ENCODE results near the gene DDX49. TPM values are rescaled to one million over a fixed set of nuclear protein-coding genes. Genes with fewer than 3 reads are reported as not detected.

Gene DDX49
- total RNA-seq, 1 donor from 2014 or later = 68.3 TPM

DNA sequence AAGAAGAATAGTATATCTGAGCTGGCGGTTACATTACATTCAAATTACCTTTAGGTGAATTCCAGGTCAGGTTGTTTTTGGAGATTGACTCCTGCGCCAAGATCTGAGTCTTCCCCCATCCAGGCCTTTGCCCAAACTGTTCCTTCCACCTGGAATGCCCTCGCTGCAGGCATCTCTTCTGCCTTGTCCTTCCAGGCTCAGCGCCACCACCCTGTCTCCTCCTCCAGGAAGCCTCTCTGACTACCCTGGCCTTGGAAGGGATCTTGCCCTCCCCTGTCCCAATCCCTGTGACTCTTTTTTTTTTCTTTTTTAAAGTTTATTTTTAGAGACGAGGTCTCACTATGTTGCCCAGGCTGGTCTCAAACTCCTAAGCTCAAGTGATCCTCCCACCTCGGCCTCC lies 23.2 kb downstream of the DDX49 start:
- H3K27ac Mint-ChIP-seq (ENCODE audit: unreplicated experiment) = peak overlapping the region; percentile 34
- TF ChIP-seq EZH2 (IDR thresholded peaks at IDR 0.05; ENCODE audit: insufficient read depth, low read length) (no peak), CTCF (IDR thresholded peaks at IDR 0.05; ENCODE audit: insufficient read depth, low read depth, low read length) (no peak)
- no peak overlapping the region for H3K4me3 ChIP-seq (ENCODE audit: insufficient read depth, low read depth, low read length)
- H3K79me2 ChIP-seq (ENCODE audit: insufficient read depth, low read length) = peaks cover 21% of the 10 kb centered on the region
- no peak overlapping the region for H3K27ac ChIP-seq (ENCODE audit: low read depth, low read length)
- peaks cover 12% of the 10 kb centered on the region for H3K4me1 ChIP-seq (ENCODE audit: insufficient read depth, low read length)
- H4K20me1 ChIP-seq (ENCODE audit: insufficient read depth, low read length) = peaks cover 33% of the 10 kb centered on the region
- H3K4me3 Mint-ChIP-seq (ENCODE audit: unreplicated experiment) = peak overlapping the region; percentile 76
- no peaks in the 10 kb centered on the region for H3K9me3 Mint-ChIP-seq (ENCODE audit: unreplicated experiment)
- FAIRE-seq (no peak), DNase-seq (ENCODE audit: low read depth) (no peak)
- H2AFZ ChIP-seq (ENCODE audit: low read depth, low read length) = no peak overlapping the region
- peaks cover 13% of the 10 kb centered on the region for H3K36me3 Mint-ChIP-seq (ENCODE audit: low read depth, unreplicated experiment)
- H3K4me2 ChIP-seq (ENCODE audit: low read length) = no peak overlapping the region
- no peaks in the 10 kb centered on the region for H3K9me3 ChIP-seq (ENCODE audit: insufficient read depth, low read depth, low read length)
- peaks cover under 1% of the 10 kb centered on the region for H3K36me3 ChIP-seq (ENCODE audit: insufficient read depth, low read length)
- no peak overlapping the region for H3K9ac ChIP-seq (ENCODE audit: low read length)
- H3K4me1 Mint-ChIP-seq (ENCODE audit: low read depth, unreplicated experiment) = peaks cover 6% of the 10 kb centered on the region
- H3K27me3 Mint-ChIP-seq (ENCODE audit: low read depth, unreplicated experiment) = peaks cover 20% of the 10 kb centered on the region
- H3K27me3 ChIP-seq (ENCODE audit: insufficient read depth, low read length) = no peaks in the 10 kb centered on the region

DNA sequence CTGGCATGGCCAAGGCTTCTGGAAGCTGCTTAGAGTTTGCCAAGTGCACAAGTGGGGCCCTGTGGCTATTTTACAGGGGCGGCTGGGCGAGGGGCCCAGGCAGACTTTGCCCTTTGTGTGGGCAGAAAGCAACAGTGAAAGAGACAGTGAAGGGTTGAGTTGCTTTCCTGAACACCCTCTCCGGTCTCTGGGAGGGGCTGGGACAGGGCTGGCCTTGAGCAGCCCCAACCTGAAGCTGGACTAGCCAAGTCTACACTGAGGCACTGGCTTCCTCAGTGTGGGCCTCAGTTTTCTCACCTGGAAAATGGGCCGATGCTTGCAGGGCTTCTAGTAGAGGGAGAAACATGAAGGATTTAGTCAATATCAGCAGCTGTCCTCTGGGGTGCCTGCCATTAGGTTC lies 23.9 kb downstream of the DDX49 start:
- H3K4me1 Mint-ChIP-seq (ENCODE audit: low read depth, unreplicated experiment) = peaks cover 6% of the 10 kb centered on the region
- FAIRE-seq (no peak), DNase-seq (ENCODE audit: low read depth) (no peak)
- TF ChIP-seq CTCF (IDR thresholded peaks at IDR 0.05; ENCODE audit: insufficient read depth, low read depth, low read length) = no peak
- TF ChIP-seq EZH2 (IDR thresholded peaks at IDR 0.05; ENCODE audit: insufficient read depth, low read length) = no peak
- peaks cover 12% of the 10 kb centered on the region for H3K4me1 ChIP-seq (ENCODE audit: insufficient read depth, low read length)
- H3K27me3 Mint-ChIP-seq (ENCODE audit: low read depth, unreplicated experiment) = peaks cover 23% of the 10 kb centered on the region
- H3K27me3 ChIP-seq (ENCODE audit: insufficient read depth, low read length) = no peaks in the 10 kb centered on the region
- H3K9me3 Mint-ChIP-seq (ENCODE audit: unreplicated experiment) = no peaks in the 10 kb centered on the region
- no peaks in the 10 kb centered on the region for H3K9me3 ChIP-seq (ENCODE audit: insufficient read depth, low read depth, low read length)
- H3K9ac ChIP-seq (ENCODE audit: low read length) = no peak overlapping the region
- peaks cover 17% of the 10 kb centered on the region for H3K36me3 Mint-ChIP-seq (ENCODE audit: low read depth, unreplicated experiment)
- H3K27ac ChIP-seq (ENCODE audit: low read depth, low read length) = no peak overlapping the region
- no peak overlapping the region for H3K4me3 ChIP-seq (ENCODE audit: insufficient read depth, low read depth, low read length)
- H3K4me2 ChIP-seq (ENCODE audit: low read length) = no peak overlapping the region
- no peak overlapping the region for H2AFZ ChIP-seq (ENCODE audit: low read depth, low read length)
- no peaks in the 10 kb centered on the region for H3K36me3 ChIP-seq (ENCODE audit: insufficient read depth, low read length)
- H3K79me2 ChIP-seq (ENCODE audit: insufficient read depth, low read length) = peaks cover 21% of the 10 kb centered on the region
- no peak overlapping the region for H3K27ac Mint-ChIP-seq (ENCODE audit: unreplicated experiment)
- H4K20me1 ChIP-seq (ENCODE audit: insufficient read depth, low read length) = peaks cover 26% of the 10 kb centered on the region
- no peak overlapping the region for H3K4me3 Mint-ChIP-seq (ENCODE audit: unreplicated experiment)

DNA sequence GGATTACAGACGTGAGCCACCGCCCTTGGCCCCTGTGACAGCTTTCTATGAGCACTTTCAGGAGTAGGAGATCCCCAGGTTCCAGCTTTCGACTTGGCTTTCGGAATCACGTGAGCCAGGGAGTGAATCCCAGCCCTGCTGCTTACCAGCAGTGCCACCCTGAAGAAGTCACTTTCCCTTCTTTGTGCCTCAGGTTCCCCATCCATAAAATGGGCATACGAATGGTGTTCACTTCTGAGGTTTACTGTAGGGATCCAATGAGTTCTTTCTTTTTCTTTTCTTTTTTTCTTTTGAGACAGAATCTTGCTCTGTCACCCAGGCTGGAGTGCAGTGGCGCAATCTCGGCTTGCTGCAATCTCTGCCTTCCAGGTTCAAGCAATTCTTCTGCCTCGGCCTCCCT lies 25.8 kb downstream of the DDX49 start:
- peaks cover 11% of the 10 kb centered on the region for H4K20me1 ChIP-seq (ENCODE audit: insufficient read depth, low read length)
- H3K27me3 Mint-ChIP-seq (ENCODE audit: low read depth, unreplicated experiment) = peaks cover 23% of the 10 kb centered on the region
- no peaks in the 10 kb centered on the region for H3K27me3 ChIP-seq (ENCODE audit: insufficient read depth, low read length)
- peaks cover 14% of the 10 kb centered on the region for H3K36me3 Mint-ChIP-seq (ENCODE audit: low read depth, unreplicated experiment)
- peaks cover 5% of the 10 kb centered on the region for H3K4me1 ChIP-seq (ENCODE audit: insufficient read depth, low read length)
- FAIRE-seq = no peak
- peaks cover 3% of the 10 kb centered on the region for H3K79me2 ChIP-seq (ENCODE audit: insufficient read depth, low read length)
- no peak overlapping the region for H2AFZ ChIP-seq (ENCODE audit: low read depth, low read length)
- H3K9me3 Mint-ChIP-seq (ENCODE audit: unreplicated experiment) = no peaks in the 10 kb centered on the region
- H3K27ac ChIP-seq (ENCODE audit: low read depth, low read length) = no peak overlapping the region
- H3K9ac ChIP-seq (ENCODE audit: low read length) = no peak overlapping the region
- H3K27ac Mint-ChIP-seq (ENCODE audit: unreplicated experiment) = no peak overlapping the region
- H3K4me1 Mint-ChIP-seq (ENCODE audit: low read depth, unreplicated experiment) = peaks cover 2% of the 10 kb centered on the region
- no peak overlapping the region for H3K4me3 ChIP-seq (ENCODE audit: insufficient read depth, low read depth, low read length)
- no peak for DNase-seq (ENCODE audit: low read depth)
- no peak for TF ChIP-seq CTCF (IDR thresholded peaks at IDR 0.05; ENCODE audit: insufficient read depth, low read depth, low read length)
- TF ChIP-seq EZH2 (IDR thresholded peaks at IDR 0.05; ENCODE audit: insufficient read depth, low read length) = no peak
- H3K36me3 ChIP-seq (ENCODE audit: insufficient read depth, low read length) = no peaks in the 10 kb centered on the region
- no peaks in the 10 kb centered on the region for H3K9me3 ChIP-seq (ENCODE audit: insufficient read depth, low read depth, low read length)
- no peak overlapping the region for H3K4me3 Mint-ChIP-seq (ENCODE audit: unreplicated experiment)
- no peak overlapping the region for H3K4me2 ChIP-seq (ENCODE audit: low read length)
